HepG2 (cell line): ENCODE data around the gene WDCP. TPM values are rescaled to one million over a fixed set of nuclear protein-coding genes. Genes with fewer than 3 reads are reported as not detected.

Experiments used
- DMAP1 ChIP-seq: IDR thresholded peaks from 2 replicates; pipeline ENCODE4 v1.6.1; 2016
- IKZF1 ChIP-seq: fragments of 450-650 bp; IDR thresholded peaks from 2 replicates; pipeline ENCODE4 v1.7.1; 2016
- MAFF ChIP-seq: IDR thresholded peaks from 2 replicates; pipeline ENCODE4 v1.6.1; 2011; ENCODE audit warnings: low read depth, low read length, improper control_type of control experiment
- MED1 ChIP-seq: sonication (generic); formaldehyde crosslinking; IDR thresholded peaks from 2 replicates; pipeline ENCODE4 v1.4.0; 2020; ENCODE audit warnings: missing genetic modification reagents
- MIER2 ChIP-seq: IDR thresholded peaks from 2 replicates; pipeline ENCODE4 v1.6.1; 2016; ENCODE audit warnings: missing biosample characterization, missing genetic modification reagents
- NFYB ChIP-seq: sonication (generic); formaldehyde crosslinking; IDR thresholded peaks from 2 replicates; pipeline ENCODE4 v1.4.0; 2020; ENCODE audit warnings: missing genetic modification reagents
- PCBP1 ChIP-seq: fragments of 200-400 bp; formaldehyde crosslinking; IDR thresholded peaks from 2 replicates; pipeline ENCODE4 v1.6.1; 2017; ENCODE audit warnings: mild to moderate bottlenecking, low read depth, low read length, borderline replicate concordance
- PITX1 ChIP-seq: sonication (generic); formaldehyde crosslinking; IDR thresholded peaks from 2 replicates; pipeline ENCODE4 v1.5.1; 2020; ENCODE audit warnings: mild to moderate bottlenecking, missing genetic modification reagents
- RBAK ChIP-seq: sonication (generic); formaldehyde crosslinking; IDR thresholded peaks from 2 replicates; pipeline ENCODE4 v1.5.1; 2020; ENCODE audit warnings: mild to moderate bottlenecking, missing genetic modification reagents
- XRCC5 ChIP-seq: fragments of 200-400 bp; formaldehyde crosslinking; optimal IDR thresholded peaks from 2 replicates; pipeline ENCODE3; 2017; ENCODE audit warnings: mild to moderate bottlenecking, low read length
- ZFP36 ChIP-seq: fragments of 150-350 bp; IDR thresholded peaks from 2 replicates; pipeline ENCODE4 v1.6.1; 2018; ENCODE audit warnings: borderline replicate concordance, low read length, low read depth; ENCODE audit not compliant: partially characterized antibody
- ZNF17 ChIP-seq: sonication (generic); formaldehyde crosslinking; IDR thresholded peaks from 2 replicates; pipeline ENCODE4 v1.5.0; 2020; ENCODE audit warnings: mild to moderate bottlenecking, missing genetic modification reagents
- ZNF20 ChIP-seq: sonication (generic); formaldehyde crosslinking; IDR thresholded peaks from 2 replicates; pipeline ENCODE4 v1.4.0; 2020; ENCODE audit warnings: mild to moderate bottlenecking, moderate library complexity, missing genetic modification reagents
- ZNF264 ChIP-seq: sonication (generic); formaldehyde crosslinking; IDR thresholded peaks from 2 replicates; pipeline ENCODE4 v1.4.0; 2020; ENCODE audit warnings: missing genetic modification reagents
- ZNF577 ChIP-seq: sonication (generic); formaldehyde crosslinking; IDR thresholded peaks from 2 replicates; pipeline ENCODE4 v1.4.0; 2020; ENCODE audit warnings: mild to moderate bottlenecking, low read depth, missing genetic modification reagents, borderline replicate concordance
- polyA plus RNA-seq, 8 experiments: library from polyadenylated mRNA; depleted of rRNA in 3 of 8; stranded (reverse) in 7 of 8; unstranded in 1 of 8; fragments of >200 nt; fragmentation: Illumina TruSeq in 4 of 8; extraction: Trizol in 4 of 8; gene quantifications; 2 replicates each; pipeline versions ENCODE4 v1.2.1 to v1.2.3, GENCODE V29; 2011 to 2016; ENCODE audit warnings: low read depth in 4 of 8, missing spikeins in 1 of 8, mixed read lengths in 1 of 8; ENCODE audit not compliant: insufficient read depth in 1 of 8
- total RNA-seq, 5 experiments: library from RNA; depleted of rRNA; stranded (reverse); fragments of >200 nt; fragmentation: Illumina TruSeq; extraction: Trizol; gene quantifications; 2 replicates each; pipeline ENCODE4 v1.2.3, GENCODE V29; 2016; ENCODE audit warnings: low read depth in 1 of 5
- TF ChIP-seq, protein P1 (sequence below): sonication (generic); formaldehyde crosslinking; IDR thresholded peaks from 2 replicates; pipeline ENCODE4 v1.8.0; 2022; ENCODE audit warnings: mild to moderate bottlenecking, missing genetic modification reagents, borderline replicate concordance
- TF ChIP-seq, protein P2 (sequence below), 2 experiments: fragments of 450-650 bp in 1 of 2; sonication (generic) in 1 of 2; formaldehyde crosslinking in 1 of 2; IDR thresholded peaks; 2 replicates each; pipeline versions ENCODE4 v1.6.1 to v1.8.0; 2016 to 2022; ENCODE audit warnings: antibody characterized with exemption in 1 of 2, mild to moderate bottlenecking in 1 of 2, missing genetic modification reagents in 1 of 2
- TF ChIP-seq, protein P3 (sequence below): sonication (generic); formaldehyde crosslinking; IDR thresholded peaks from 2 replicates; pipeline ENCODE4 v1.5.1; 2020; ENCODE audit warnings: missing genetic modification reagents, mild to moderate bottlenecking, borderline replicate concordance

Gene WDCP
- total and polyA plus RNA-seq, 2 of the 13 experiments (the other 11 are each of a cell fraction or from before 2014, with no cell fraction given) = 17.4 to 22.6 TPM

DNA sequence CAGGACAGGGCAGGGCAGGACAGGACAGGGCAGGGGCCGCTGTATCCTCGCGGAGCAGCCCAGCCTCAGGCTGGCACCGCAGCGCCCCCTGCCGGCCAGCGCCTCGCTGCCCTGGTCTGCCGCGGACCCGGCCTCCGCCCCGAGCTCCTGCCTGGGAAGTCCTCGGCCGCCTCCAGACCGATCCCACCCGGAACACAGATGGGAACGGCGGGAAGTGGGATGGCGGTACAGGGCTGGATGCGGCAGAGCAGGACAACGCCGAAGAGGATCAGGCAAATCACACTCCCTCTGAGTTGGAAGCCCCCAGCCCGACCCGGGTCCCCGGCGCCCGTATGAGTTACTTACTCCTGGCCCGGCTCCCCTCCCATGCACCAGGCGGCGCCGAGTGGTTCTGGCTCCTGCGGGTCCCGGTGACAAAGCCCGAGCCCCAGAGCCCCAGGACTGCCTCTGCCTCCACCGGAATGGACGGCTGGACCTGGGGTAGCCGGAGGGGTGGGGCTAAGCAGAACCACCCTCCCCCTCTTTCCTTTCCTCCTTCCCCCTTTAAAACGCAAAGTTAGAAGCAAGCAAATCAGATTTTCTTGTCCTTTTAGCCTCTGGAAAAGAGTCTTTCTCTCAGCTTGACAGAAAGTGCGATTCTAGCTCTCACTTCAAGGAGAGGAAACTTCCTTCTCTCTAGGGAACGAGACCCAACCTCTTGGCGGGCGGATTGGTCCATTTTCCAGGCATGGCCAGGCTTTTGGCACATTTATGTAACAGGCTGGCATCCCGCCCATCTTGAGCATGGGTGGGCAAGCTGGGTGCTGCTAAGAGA is 37.4 kb upstream of the WDCP start, which contains the start of gene TP53I3 (continued):
- TF ChIP-seq, protein P1, sequence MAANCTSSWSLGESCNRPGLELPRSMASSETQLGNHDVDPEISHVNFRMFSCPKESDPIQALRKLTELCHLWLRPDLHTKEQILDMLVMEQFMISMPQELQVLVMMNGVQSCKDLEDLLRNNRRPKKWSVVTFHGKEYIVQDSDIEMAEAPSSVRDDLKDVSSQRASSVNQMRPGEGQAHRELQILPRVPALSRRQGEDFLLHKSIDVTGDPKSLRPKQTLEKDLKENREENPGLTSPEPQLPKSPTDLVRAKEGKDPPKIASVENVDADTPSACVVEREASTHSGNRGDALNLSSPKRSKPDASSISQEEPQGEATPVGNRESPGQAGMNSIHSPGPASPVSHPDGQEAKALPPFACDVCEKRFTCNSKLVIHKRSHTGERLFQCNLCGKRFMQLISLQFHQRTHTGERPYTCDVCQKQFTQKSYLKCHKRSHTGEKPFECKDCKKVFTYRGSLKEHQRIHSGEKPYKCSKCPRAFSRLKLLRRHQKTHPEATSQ (CRISPR knock-in tag) = peak; percentile 76; the same call in 1 of the 2 replicates
- no peak for TF ChIP-seq IKZF1
- TF ChIP-seq ZNF17 (CRISPR knock-in tag) = no peak
- TF ChIP-seq, protein P2, sequence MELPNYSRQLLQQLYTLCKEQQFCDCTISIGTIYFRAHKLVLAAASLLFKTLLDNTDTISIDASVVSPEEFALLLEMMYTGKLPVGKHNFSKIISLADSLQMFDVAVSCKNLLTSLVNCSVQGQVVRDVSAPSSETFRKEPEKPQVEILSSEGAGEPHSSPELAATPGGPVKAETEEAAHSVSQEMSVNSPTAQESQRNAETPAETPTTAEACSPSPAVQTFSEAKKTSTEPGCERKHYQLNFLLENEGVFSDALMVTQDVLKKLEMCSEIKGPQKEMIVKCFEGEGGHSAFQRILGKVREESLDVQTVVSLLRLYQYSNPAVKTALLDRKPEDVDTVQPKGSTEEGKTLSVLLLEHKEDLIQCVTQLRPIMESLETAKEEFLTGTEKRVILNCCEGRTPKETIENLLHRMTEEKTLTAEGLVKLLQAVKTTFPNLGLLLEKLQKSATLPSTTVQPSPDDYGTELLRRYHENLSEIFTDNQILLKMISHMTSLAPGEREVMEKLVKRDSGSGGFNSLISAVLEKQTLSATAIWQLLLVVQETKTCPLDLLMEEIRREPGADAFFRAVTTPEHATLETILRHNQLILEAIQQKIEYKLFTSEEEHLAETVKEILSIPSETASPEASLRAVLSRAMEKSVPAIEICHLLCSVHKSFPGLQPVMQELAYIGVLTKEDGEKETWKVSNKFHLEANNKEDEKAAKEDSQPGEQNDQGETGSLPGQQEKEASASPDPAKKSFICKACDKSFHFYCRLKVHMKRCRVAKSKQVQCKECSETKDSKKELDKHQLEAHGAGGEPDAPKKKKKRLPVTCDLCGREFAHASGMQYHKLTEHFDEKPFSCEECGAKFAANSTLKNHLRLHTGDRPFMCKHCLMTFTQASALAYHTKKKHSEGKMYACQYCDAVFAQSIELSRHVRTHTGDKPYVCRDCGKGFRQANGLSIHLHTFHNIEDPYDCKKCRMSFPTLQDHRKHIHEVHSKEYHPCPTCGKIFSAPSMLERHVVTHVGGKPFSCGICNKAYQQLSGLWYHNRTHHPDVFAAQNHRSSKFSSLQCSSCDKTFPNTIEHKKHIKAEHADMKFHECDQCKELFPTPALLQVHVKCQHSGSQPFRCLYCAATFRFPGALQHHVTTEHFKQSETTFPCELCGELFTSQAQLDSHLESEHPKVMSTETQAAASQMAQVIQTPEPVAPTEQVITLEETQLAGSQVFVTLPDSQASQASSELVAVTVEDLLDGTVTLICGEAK (IDR thresholded peaks at IDR 0.05) = no peak
- TF ChIP-seq, protein P2 (CRISPR knock-in tag; IDR thresholded peaks at IDR 0.05) = peak; percentile 77; the same call in 1 of the 2 replicates
- TF ChIP-seq XRCC5 = peak; percentile 91
- peak; percentile 83; the same call in 1 of the 2 replicates for TF ChIP-seq PCBP1
- no peak for TF ChIP-seq RBAK (CRISPR knock-in tag)
- no peak for TF ChIP-seq MAFF
- TF ChIP-seq ZFP36 = no peak
- no peak; the same call in 1 of the 2 replicates for TF ChIP-seq MED1 (CRISPR knock-in tag)
- TF ChIP-seq ZNF577 (CRISPR knock-in tag) = no peak
- peak; percentile 63; the same call in 1 of the 2 replicates for TF ChIP-seq MIER2 (CRISPR knock-in tag)
- peak; percentile 5; the same call in 1 of the 2 replicates for TF ChIP-seq PITX1 (CRISPR knock-in tag)
- no peak for TF ChIP-seq ZNF20 (CRISPR knock-in tag)
- TF ChIP-seq ZNF264 (CRISPR knock-in tag) = peak; percentile 84; the same call in 1 of the 2 replicates
- peak; percentile 58; the same call in 1 of the 2 replicates for TF ChIP-seq DMAP1 (CRISPR knock-in tag)
- TF ChIP-seq NFYB (CRISPR knock-in tag) = peak; percentile 44; the same call in 1 of the 2 replicates
- TF ChIP-seq, protein P3, sequence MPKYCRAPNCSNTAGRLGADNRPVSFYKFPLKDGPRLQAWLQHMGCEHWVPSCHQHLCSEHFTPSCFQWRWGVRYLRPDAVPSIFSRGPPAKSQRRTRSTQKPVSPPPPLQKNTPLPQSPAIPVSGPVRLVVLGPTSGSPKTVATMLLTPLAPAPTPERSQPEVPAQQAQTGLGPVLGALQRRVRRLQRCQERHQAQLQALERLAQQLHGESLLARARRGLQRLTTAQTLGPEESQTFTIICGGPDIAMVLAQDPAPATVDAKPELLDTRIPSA = peak; percentile 82; the same call in 1 of the 2 replicates
